ENCODE measurements around the gene IFI35. TPM values are rescaled to one million over a fixed set of nuclear protein-coding genes. Genes with fewer than 3 reads are reported as not detected.

Gene IFI35
- total RNA-seq (10 to 100 TPM; 27.0 to 44.6 (median 34.1) TPM), total RNA-seq (11.2 to 118 (median 26.5) reads per million in 29 experiments)
- 40.3 TPM for total RNA-seq (2013)

GRCh38 chr17:43006639-43007551 is at the start of gene IFI35:
Gene IFI35, plus strand, starts transcription at chr17:43006784. Its CDS starts 164 bp downstream, at chr17:43006948.
- H3K36me3 Mint-ChIP-seq: peaks cover 17% of the 10 kb centered on the region
- no peaks in the 10 kb centered on the region for H3K9me3 Mint-ChIP-seq
- no peaks in the 10 kb centered on the region for H3K27me3 ChIP-seq (replicated peaks in 1 of 2; ENCODE audit: control insufficient read depth in 2 of 2, extremely low read depth in 1 of 2, insufficient read depth in 2 of 2, low read length in 1 of 2)

DNA sequence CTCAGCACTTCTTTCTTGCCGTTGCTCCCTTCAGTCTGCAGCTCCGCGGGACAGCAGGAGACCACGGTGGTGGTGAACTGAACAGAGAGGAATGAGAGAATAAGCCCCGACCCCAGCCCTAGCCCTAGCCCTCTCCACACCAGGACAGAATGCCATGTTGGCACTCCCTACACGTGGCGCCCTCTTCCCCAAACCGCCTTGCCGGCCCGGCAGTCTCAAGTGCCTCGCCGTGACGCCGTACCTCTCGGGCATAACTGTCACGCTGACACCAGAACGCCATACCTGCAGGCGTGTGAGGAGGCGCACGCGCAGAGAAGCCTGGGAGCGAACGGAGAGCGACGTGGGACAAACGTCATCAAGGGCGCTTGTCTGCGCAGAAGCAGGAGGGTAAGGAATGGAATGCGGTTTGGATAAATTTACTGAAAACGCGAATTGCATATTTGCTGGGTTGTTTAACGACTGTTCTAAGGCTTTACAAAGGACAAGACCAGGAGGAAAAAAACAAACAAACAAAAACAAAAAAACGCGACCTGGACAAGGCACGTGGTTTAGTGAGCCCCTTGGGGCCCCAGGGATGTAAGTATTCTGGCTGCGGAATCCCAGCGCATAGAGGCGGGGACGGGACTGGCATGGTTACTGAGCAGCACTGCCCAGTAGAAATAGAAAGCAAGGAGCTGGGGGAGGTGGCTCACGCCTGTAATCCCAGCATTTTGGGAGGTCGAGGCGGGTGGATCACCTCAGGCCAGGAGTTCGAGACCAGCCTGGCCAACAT is 42.2 kb upstream of the IFI35 start, which contains the start of gene AARSD1:
Gene AARSD1, minus strand, starts transcription at position 294 of the 772 bp plus-strand sequence. Its CDS starts 14 bp downstream, at position 280.
- no peaks in the 10 kb centered on the region for H3K9me3 Mint-ChIP-seq
- CTCF ChIA-PET: interaction anchor here (0.6 to 1.8 kb wide), 3 partner anchors 34 to 232 kb away, joined by 3 to 11 read pairs (median 7); partner anchors contain the start of gene RPL27 (in 1 of the 2)
- 0% methylated on average over 24 of the region's 43 CpGs for WGBS (ENCODE audit: insufficient coverage)

More at GRCh38 chr17:43006639-43007551, at the start of gene IFI35:
- H3K27ac ChIP-seq (ENCODE audit: low read length): peak within 1 kb of the TSS; percentile 80
- WGBS (ENCODE audit: insufficient coverage): 0% methylated on average over 9 of the region's 18 CpGs
- Mint-ChIP-seq H3K27ac (peak within 1 kb of the TSS; percentile 100), H3K4me1 (peaks cover 18 to 25% (median 23%) of the 10 kb centered on the region in 3 donors), H3K27me3 (no peaks in the 10 kb centered on the region), H3K4me3 (peak within 1 kb of the TSS; percentile 92 to 99 (median 99))
- ChIA-PET POLR2A (interaction anchor here in 1 of 2 donors (1.0 kb wide), 1 partner anchor 9 kb away, joined by 7 read pairs; the partner anchor contains the start of gene RPL27), CTCF (interaction anchor here in 1 of 2 donors (1.0 to 2.3 kb wide), 6 partner anchors 9 to 477 kb away, joined by 3 to 15 read pairs (median 4); partner anchors contain the start of genes DHX8, RPL27 and VAT1)
- DNase-seq (peak; percentile 68 to 90 (median 81)), ATAC-seq (replicated peaks in 1 of 4) (peak; percentile 98 to 99 (median 99))
- H3K9me3 ChIP-seq: no peaks in the 10 kb centered on the region
- H3K4me1 ChIP-seq (ENCODE audit: control insufficient read depth in 1 of 2, extremely low read depth in 1 of 2, insufficient read depth in 2 of 2, low read length in 2 of 2): peaks cover 2 to 30% of the 10 kb centered on the region in 2 experiments
- H3K4me3 ChIP-seq (ENCODE audit: control insufficient read depth in 1 of 2, extremely low read depth in 1 of 2, low read length in 1 of 2): peak within 1 kb of the TSS; percentile 88
- H3K36me3 ChIP-seq (ENCODE audit: control insufficient read depth in 2 of 2, extremely low read depth in 1 of 2, insufficient read depth in 1 of 2, low read length in 1 of 2): peaks cover 6 to 24% of the 10 kb centered on the region in 2 donors

DNA sequence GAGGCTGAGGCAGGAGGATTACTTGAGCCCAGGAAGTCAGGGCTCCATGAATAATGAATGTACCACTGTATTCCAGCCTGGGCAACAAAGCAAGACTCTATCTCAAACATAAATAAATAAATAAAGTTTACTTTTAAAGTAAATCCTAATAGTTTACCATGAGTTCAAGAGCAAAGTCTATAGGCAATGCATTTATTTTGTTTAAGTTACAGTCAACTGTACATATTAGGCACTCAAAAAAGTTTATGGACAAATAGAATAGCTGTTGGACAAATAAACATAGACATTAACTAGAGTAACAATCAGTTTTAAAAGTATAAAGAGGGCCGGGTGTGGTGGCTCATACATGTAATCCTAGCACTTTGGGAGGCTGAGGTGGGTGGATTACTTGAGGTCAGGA is 38.7 kb upstream of the IFI35 start:
- WGBS (ENCODE audit: insufficient coverage): no CpG with 5 or more reads among the region's 1 CpG
- ChIA-PET CTCF (no interaction called here), POLR2A (no interaction called here)
- DNase-seq: no peak
- Mint-ChIP-seq H3K27me3 (no peaks in the 10 kb centered on the region), H3K9me3 (no peaks in the 10 kb centered on the region), H3K4me1 (peaks cover 12 to 16% (median 13%) of the 10 kb centered on the region in 3 donors), H3K36me3 (no peaks in the 10 kb centered on the region), H3K4me3 (no peak overlapping the region), H3K27ac (no peak overlapping the region)
- Histone ChIP-seq H3K27ac (ENCODE audit: low read length) (no peak overlapping the region), H3K9me3 (no peaks in the 10 kb centered on the region), H3K36me3 (ENCODE audit: control insufficient read depth in 2 of 2, extremely low read depth in 1 of 2, insufficient read depth in 1 of 2, low read length in 1 of 2) (no peaks in the 10 kb centered on the region), H3K4me1 (ENCODE audit: control insufficient read depth in 1 of 2, extremely low read depth in 1 of 2, insufficient read depth in 2 of 2, low read length in 2 of 2) (peaks cover 6 to 18% of the 10 kb centered on the region in 2 experiments), H3K4me3 (ENCODE audit: control insufficient read depth in 1 of 2, extremely low read depth in 1 of 2, low read length in 1 of 2) (no peak overlapping the region), H3K27me3 (replicated peaks in 1 of 2; ENCODE audit: control insufficient read depth in 2 of 2, extremely low read depth in 1 of 2, insufficient read depth in 2 of 2, low read length in 1 of 2) (peaks cover 0 to 2% of the 10 kb centered on the region in 2 experiments)
- no peak for ATAC-seq (replicated peaks in 1 of 4)

More for the DNA sequence above, 42.2 kb upstream of the IFI35 start, which contains the start of gene AARSD1:
- H3K4me3 Mint-ChIP-seq: peak within 1 kb of the TSS; percentile 86 to 91 (median 90)
- peak; percentile 98 to 99 (median 99) for ATAC-seq (replicated peaks in 1 of 4)
- H3K4me1 Mint-ChIP-seq: peaks cover 14 to 19% (median 16%) of the 10 kb centered on the region in 3 donors
- Histone ChIP-seq H3K36me3 (ENCODE audit: control insufficient read depth in 2 of 2, extremely low read depth in 1 of 2, insufficient read depth in 1 of 2, low read length in 1 of 2) (peaks cover 0 to 29% of the 10 kb centered on the region in 2 donors), H3K4me3 (ENCODE audit: control insufficient read depth in 1 of 2, extremely low read depth in 1 of 2, low read length in 1 of 2) (peak within 1 kb of the TSS; percentile 86 to 98), H3K27ac (ENCODE audit: low read length) (peak within 1 kb of the TSS; percentile 73), H3K9me3 (no peaks in the 10 kb centered on the region), H3K27me3 (replicated peaks in 1 of 2; ENCODE audit: control insufficient read depth in 2 of 2, extremely low read depth in 1 of 2, insufficient read depth in 2 of 2, low read length in 1 of 2) (peaks cover 0 to 2% of the 10 kb centered on the region in 2 experiments), H3K4me1 (ENCODE audit: control insufficient read depth in 1 of 2, extremely low read depth in 1 of 2, insufficient read depth in 2 of 2, low read length in 2 of 2) (peaks cover 6 to 22% of the 10 kb centered on the region in 2 experiments)
- POLR2A ChIA-PET: interaction anchor here (0.6 to 0.7 kb wide), 2 partner anchors 48 to 132 kb away, joined by 3 read pairs; no protein-coding TSS in a partner anchor
- H3K27ac Mint-ChIP-seq: peak within 1 kb of the TSS; percentile 88 to 93
- peak; percentile 70 to 95 (median 87) for DNase-seq
- H3K36me3 Mint-ChIP-seq: peaks cover 19% of the 10 kb centered on the region
- H3K27me3 Mint-ChIP-seq: no peaks in the 10 kb centered on the region

DNA sequence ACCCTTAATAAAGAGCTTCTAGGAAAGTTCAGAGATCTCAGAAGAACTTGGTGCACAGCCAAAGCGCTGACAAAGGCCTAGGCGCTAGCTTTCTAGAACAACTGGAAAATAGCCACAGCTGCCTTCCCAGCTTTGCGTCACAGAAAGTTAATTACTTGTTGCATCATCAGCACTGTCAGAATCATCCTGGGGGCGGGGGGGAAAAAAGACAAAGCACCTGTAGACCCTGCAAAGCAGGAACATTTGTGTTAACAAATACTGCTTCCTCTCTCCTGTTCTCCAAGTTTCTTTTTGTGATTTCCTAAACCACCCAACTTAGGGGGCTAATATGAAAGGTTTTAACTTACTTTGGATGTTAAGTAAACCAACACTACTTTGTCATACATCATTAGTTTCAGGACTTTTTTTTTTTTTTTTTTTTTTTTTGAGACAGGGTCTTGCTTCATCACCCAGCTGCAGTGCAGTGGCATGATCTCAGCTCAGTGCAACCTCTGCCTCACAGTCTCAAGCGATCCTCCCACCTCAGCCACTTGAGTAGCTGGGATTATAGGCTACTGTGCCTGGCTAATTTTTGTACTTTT is 37.5 kb upstream of the IFI35 start:
- Mint-ChIP-seq H3K4me3 (no peak overlapping the region), H3K27me3 (no peaks in the 10 kb centered on the region), H3K36me3 (no peaks in the 10 kb centered on the region), H3K4me1 (peaks cover 5 to 6% (median 6%) of the 10 kb centered on the region in 3 donors), H3K27ac (no peak overlapping the region), H3K9me3 (no peaks in the 10 kb centered on the region)
- ChIA-PET CTCF (interaction anchor here in 1 of 2 donors (0.5 to 0.6 kb wide), 2 partner anchors 170 to 244 kb away, joined by 3 to 7 read pairs; no protein-coding TSS in a partner anchor), POLR2A (interaction anchor here in 1 of 2 donors (0.6 kb wide), 1 partner anchor 14 kb away, joined by 5 read pairs; no protein-coding TSS in a partner anchor)
- DNase-seq (no peak), ATAC-seq (replicated peaks in 1 of 4) (no peak)
- WGBS (ENCODE audit: insufficient coverage): 100% methylated on average over 2 of the region's 5 CpGs
- no peak overlapping the region for H3K27ac ChIP-seq (ENCODE audit: low read length)
- H3K36me3 ChIP-seq (ENCODE audit: control insufficient read depth in 2 of 2, extremely low read depth in 1 of 2, insufficient read depth in 1 of 2, low read length in 1 of 2): no peaks in the 10 kb centered on the region
- H3K4me1 ChIP-seq (ENCODE audit: control insufficient read depth in 1 of 2, extremely low read depth in 1 of 2, insufficient read depth in 2 of 2, low read length in 2 of 2): peaks cover 0 to 7% of the 10 kb centered on the region in 2 experiments
- no peak overlapping the region for H3K4me3 ChIP-seq (ENCODE audit: control insufficient read depth in 1 of 2, extremely low read depth in 1 of 2, low read length in 1 of 2)
- H3K9me3 ChIP-seq: no peaks in the 10 kb centered on the region
- H3K27me3 ChIP-seq (replicated peaks in 1 of 2; ENCODE audit: control insufficient read depth in 2 of 2, extremely low read depth in 1 of 2, insufficient read depth in 2 of 2, low read length in 1 of 2): peaks cover 0 to 2% of the 10 kb centered on the region in 2 experiments

DNA sequence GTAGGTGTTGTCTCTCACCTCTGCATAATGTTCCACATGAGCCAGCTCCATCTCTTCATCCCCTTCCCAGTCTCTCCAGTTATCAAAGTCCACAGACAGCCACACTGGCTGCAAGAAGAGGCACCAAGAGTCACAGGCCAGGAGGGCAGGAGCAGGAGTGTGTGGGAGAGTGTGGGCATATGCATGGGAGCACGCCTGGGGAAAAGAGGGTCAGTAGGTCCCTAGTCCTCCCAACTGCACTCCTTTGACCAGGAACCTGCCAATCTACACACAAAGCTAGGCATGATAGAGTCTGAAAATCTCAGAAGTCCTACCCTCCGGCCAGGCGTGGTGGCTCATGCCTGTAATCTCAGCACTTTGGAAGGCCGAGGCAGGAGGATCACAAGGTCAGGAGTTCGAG is 35.0 kb upstream of the IFI35 start:
- Mint-ChIP-seq H3K27me3 (no peaks in the 10 kb centered on the region), H3K4me3 (no peak overlapping the region), H3K4me1 (no peaks in the 10 kb centered on the region), H3K9me3 (no peaks in the 10 kb centered on the region), H3K36me3 (no peaks in the 10 kb centered on the region), H3K27ac (no peak overlapping the region)
- no peaks in the 10 kb centered on the region for H3K9me3 ChIP-seq
- ChIA-PET POLR2A (no interaction called here), CTCF (interaction anchor here in 1 of 2 donors (0.7 kb wide), 1 partner anchor 153 kb away, joined by 4 read pairs; no protein-coding TSS in a partner anchor)
- H3K4me1 ChIP-seq (ENCODE audit: control insufficient read depth in 1 of 2, extremely low read depth in 1 of 2, insufficient read depth in 2 of 2, low read length in 2 of 2): no peaks in the 10 kb centered on the region
- DNase-seq (no peak), ATAC-seq (replicated peaks in 1 of 4) (no peak)
- no peak overlapping the region for H3K27ac ChIP-seq (ENCODE audit: low read length)
- no peaks in the 10 kb centered on the region for H3K36me3 ChIP-seq (ENCODE audit: control insufficient read depth in 2 of 2, extremely low read depth in 1 of 2, insufficient read depth in 1 of 2, low read length in 1 of 2)
- 94% methylated on average over 4 of the region's 5 CpGs for WGBS (ENCODE audit: insufficient coverage)
- H3K27me3 ChIP-seq (replicated peaks in 1 of 2; ENCODE audit: control insufficient read depth in 2 of 2, extremely low read depth in 1 of 2, insufficient read depth in 2 of 2, low read length in 1 of 2): no peaks in the 10 kb centered on the region
- H3K4me3 ChIP-seq (ENCODE audit: control insufficient read depth in 1 of 2, extremely low read depth in 1 of 2, low read length in 1 of 2): no peak overlapping the region
